A673 (cell line): ENCODE data around the gene ARL9. TPM values are rescaled to one million over a fixed set of nuclear protein-coding genes. Genes with fewer than 3 reads are reported as not detected.

ENCODE experiments used
- BruUV-seq: library from RNA; stranded (reverse); fragments of 400-500 nt; replicated peaks from 2 replicates; lab custom pipeline; 2021; lab: Mats Ljungman, UMichigan
- CTCF ChIA-PET: fragments of 300-600 bp; sonication (Branson Sonifier 250); formaldehyde crosslinking; loops from one replicate; lab custom pipeline; 2022; ENCODE audit warnings: antibody characterized with exemption; lab: Charles Lee
- POLR2A ChIA-PET: fragments of 300-600 bp; sonication (Branson Sonifier 250); formaldehyde crosslinking; loops from one replicate; lab custom pipeline; 2022; ENCODE audit warnings: antibody characterized with exemption; ENCODE audit not compliant: low non-redundant PET; lab: Charles Lee
- DNase-seq: peaks from one replicate; pipeline ENCODE4 v3.0.0-alpha.2; 2015; ENCODE audit warnings: low spot score
- H3K27ac ChIP-seq: fragments of 200-600 bp; sonication (generic); 2 replicates; pipeline ENCODE4 v1.5.1; 2016; ENCODE audit warnings: mixed run types, low read depth, mild to moderate bottlenecking, mixed read lengths, antibody characterized with exemption, low read length; ENCODE audit not compliant: poor library complexity, severe bottlenecking
- H3K27me3 ChIP-seq: fragments of 200-600 bp; sonication (generic); replicated peaks from 2 replicates; pipeline ENCODE4 v1.6.1; 2017; ENCODE audit warnings: mixed run types, low read depth, mild to moderate bottlenecking, mixed read lengths, antibody characterized with exemption, low read length; ENCODE audit not compliant: insufficient read depth, poor library complexity
- H3K36me3 ChIP-seq: fragments of 200-600 bp; sonication (generic); 2 replicates; pipeline ENCODE4 v1.6.1; 2016; ENCODE audit warnings: mixed run types, mild to moderate bottlenecking, mixed read lengths, antibody characterized with exemption, low read length; ENCODE audit not compliant: insufficient read depth, poor library complexity, severe bottlenecking
- H3K4me1 ChIP-seq: fragments of 200-600 bp; sonication (generic); 2 replicates; pipeline ENCODE4 v1.6.1; 2017; ENCODE audit warnings: mixed run types, mild to moderate bottlenecking, mixed read lengths, antibody characterized with exemption, low read length; ENCODE audit not compliant: insufficient read depth, poor library complexity, severe bottlenecking
- H3K4me3 ChIP-seq: fragments of 200-600 bp; sonication (generic); 2 replicates; pipeline ENCODE4 v1.5.1; 2016; ENCODE audit warnings: low read depth, mixed run types, mild to moderate bottlenecking, mixed read lengths, low read length; ENCODE audit not compliant: poor library complexity, severe bottlenecking
- H3K9me3 ChIP-seq: fragments of 200-600 bp; sonication (generic); 2 replicates; pipeline ENCODE4 v1.6.1; 2016; ENCODE audit warnings: mixed run types, low read depth, mild to moderate bottlenecking, mixed read lengths, antibody characterized with exemption, low read length; ENCODE audit not compliant: poor library complexity, severe bottlenecking
- EZH2 ChIP-seq: fragments of 200-600 bp; sonication (generic); IDR thresholded peaks from 2 replicates; pipeline ENCODE4 v1.6.1; 2017; ENCODE audit warnings: borderline replicate concordance, low read depth, mild to moderate bottlenecking, mixed read lengths, antibody characterized with exemption, low read length; ENCODE audit not compliant: poor library complexity, severe bottlenecking
- intact Hi-C: fragments of 100-400 bp; cut with micrococcal nuclease; formaldehyde crosslinking; loops from one replicate; pipeline ENCODE4 v1.10.0; 2022; ENCODE audit not compliant: unreplicated experiment
- total RNA-seq: library from RNA; stranded (reverse); gene quantifications from 2 replicates; pipeline ENCODE4 v1.2.3, GENCODE V29; 2021
- TF ChIP-seq, protein P1 (sequence below): fragments of 300-800, 200-600 bp; sonication (generic); conservative IDR thresholded peaks from 2 replicates; pipeline ENCODE4 v1.5.1; 2017; ENCODE audit warnings: low read depth, mild to moderate bottlenecking, antibody characterized with exemption, low read length, moderate library complexity, mixed read lengths

ARL9 gene
- total RNA-seq, 1 experiment from 2014 or later: 0.24 TPM

- no peaks in the 10 kb centered on the region for H3K36me3 ChIP-seq
- TF ChIP-seq EZH2: no peak
- TF ChIP-seq, protein P1, sequence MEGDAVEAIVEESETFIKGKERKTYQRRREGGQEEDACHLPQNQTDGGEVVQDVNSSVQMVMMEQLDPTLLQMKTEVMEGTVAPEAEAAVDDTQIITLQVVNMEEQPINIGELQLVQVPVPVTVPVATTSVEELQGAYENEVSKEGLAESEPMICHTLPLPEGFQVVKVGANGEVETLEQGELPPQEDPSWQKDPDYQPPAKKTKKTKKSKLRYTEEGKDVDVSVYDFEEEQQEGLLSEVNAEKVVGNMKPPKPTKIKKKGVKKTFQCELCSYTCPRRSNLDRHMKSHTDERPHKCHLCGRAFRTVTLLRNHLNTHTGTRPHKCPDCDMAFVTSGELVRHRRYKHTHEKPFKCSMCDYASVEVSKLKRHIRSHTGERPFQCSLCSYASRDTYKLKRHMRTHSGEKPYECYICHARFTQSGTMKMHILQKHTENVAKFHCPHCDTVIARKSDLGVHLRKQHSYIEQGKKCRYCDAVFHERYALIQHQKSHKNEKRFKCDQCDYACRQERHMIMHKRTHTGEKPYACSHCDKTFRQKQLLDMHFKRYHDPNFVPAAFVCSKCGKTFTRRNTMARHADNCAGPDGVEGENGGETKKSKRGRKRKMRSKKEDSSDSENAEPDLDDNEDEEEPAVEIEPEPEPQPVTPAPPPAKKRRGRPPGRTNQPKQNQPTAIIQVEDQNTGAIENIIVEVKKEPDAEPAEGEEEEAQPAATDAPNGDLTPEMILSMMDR: peak; percentile 89
- no TSS peak for BruUV-seq
- no peaks in the 10 kb centered on the region for H3K27me3 ChIP-seq
- no peaks in the 10 kb centered on the region for H3K4me1 ChIP-seq
- intact Hi-C loops: no loop called here
- H3K27ac ChIP-seq: no peak overlapping the region
- peak; percentile 53 for DNase-seq
- no peaks in the 10 kb centered on the region for H3K9me3 ChIP-seq
- POLR2A ChIA-PET: no interaction called here
- CTCF ChIA-PET: no interaction called here
- peak overlapping the region; percentile 43 for H3K4me3 ChIP-seq
Measured at GRCh38 chr4:56544573-56545131, 39.1 kb downstream of the ARL9 start.

GRCh38 chr4:56550642-56551041 lies 45.1 kb downstream of the ARL9 start:
- no peak overlapping the region for H3K4me3 ChIP-seq
- no peak for TF ChIP-seq EZH2
- TF ChIP-seq, protein P1: no peak
- intact Hi-C loops: no loop called here
- no peak for DNase-seq
- CTCF ChIA-PET: no interaction called here
- H3K9me3 ChIP-seq: no peaks in the 10 kb centered on the region
- H3K36me3 ChIP-seq: no peaks in the 10 kb centered on the region
- no peaks in the 10 kb centered on the region for H3K27me3 ChIP-seq
- no TSS peak for BruUV-seq
- no peak overlapping the region for H3K27ac ChIP-seq
- POLR2A ChIA-PET: no interaction called here
- H3K4me1 ChIP-seq: no peaks in the 10 kb centered on the region

DNA sequence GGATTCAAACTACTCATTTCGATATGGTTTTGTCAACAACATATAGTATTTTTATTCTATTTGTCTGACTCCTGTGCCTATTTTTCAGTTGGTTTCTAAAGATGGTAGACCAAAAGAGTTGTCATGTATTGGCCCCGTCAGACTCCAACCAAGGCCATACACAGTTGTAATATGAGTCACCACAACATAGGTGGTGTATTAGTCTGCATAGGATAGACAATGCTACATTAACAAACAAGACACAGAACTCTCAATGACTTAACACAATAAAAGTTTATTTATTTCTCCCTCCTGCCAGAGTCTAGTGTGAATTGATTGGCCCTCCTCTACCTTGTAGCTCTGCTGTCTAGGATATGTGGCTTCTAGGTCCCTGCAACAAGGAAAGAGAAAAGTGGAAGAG lies 45.9 kb downstream of the ARL9 start:
- intact Hi-C loops: no loop called here
- Histone ChIP-seq H3K27me3 (no peaks in the 10 kb centered on the region), H3K4me3 (no peak overlapping the region), H3K27ac (no peak overlapping the region), H3K36me3 (no peaks in the 10 kb centered on the region), H3K4me1 (no peaks in the 10 kb centered on the region), H3K9me3 (no peaks in the 10 kb centered on the region)
- POLR2A ChIA-PET: no interaction called here
- CTCF ChIA-PET: no interaction called here
- BruUV-seq: no TSS peak
- no peak for TF ChIP-seq EZH2
- TF ChIP-seq, protein P1: no peak
- no peak for DNase-seq
